H1 (cell line): ENCODE data around the gene ERC1. TPM values are rescaled to one million over a fixed set of nuclear protein-coding genes. Genes with fewer than 3 reads are reported as not detected.

Experiments used
- CTCF ChIA-PET: fragments of 300-600 bp; sonication (Branson Sonifier 250); formaldehyde crosslinking; loops from one replicate; lab custom pipeline; 2021; ENCODE audit not compliant: partially characterized antibody; lab: Charles Lee
- POLR2A ChIA-PET: fragments of 300-600 bp; sonication (Branson Sonifier 250); formaldehyde crosslinking; loops from one replicate; lab custom pipeline; 2021; ENCODE audit warnings: inconsistent platforms; ENCODE audit not compliant: partially characterized antibody; lab: Charles Lee
- DNase-seq, 2 experiments: peaks; one replicate each; pipeline versions ENCODE4 v3.0.0 to v3.0.0-alpha.2; 2010 to 2022; ENCODE audit warnings: low spot score in 2 of 2, low read depth in 1 of 2, mixed read lengths in 1 of 2
- FAIRE-seq: peaks from 2 replicates; lab custom pipeline; 2011; peaks lifted over from hg19 to GRCh38; lab: Jason Lieb, UNC
- H2AFZ ChIP-seq: 2 replicates; pipeline ENCODE4 v1.8.1; 2012; ENCODE audit warnings: low read length, inconsistent platforms
- H2AK5ac ChIP-seq: 2 replicates; pipeline ENCODE4 v1.6.1; 2013; ENCODE audit warnings: low read depth, low read length
- H2BK120ac ChIP-seq: replicated peaks from 2 replicates; pipeline ENCODE3; 2013; ENCODE audit warnings: low read depth, low read length, inconsistent platforms
- H2BK12ac ChIP-seq: 2 replicates; pipeline ENCODE4 v1.6.1; 2013; ENCODE audit warnings: low read depth, low read length
- H2BK15ac ChIP-seq: 2 replicates; pipeline ENCODE4 v1.6.1; 2013; ENCODE audit warnings: low read length
- H2BK20ac ChIP-seq: 2 replicates; pipeline ENCODE4 v1.6.1; 2013; ENCODE audit warnings: low read length
- H2BK5ac ChIP-seq: 2 replicates; pipeline ENCODE4 v1.6.1; 2013; ENCODE audit warnings: low read depth, low read length
- H3K14ac ChIP-seq: 2 replicates; pipeline ENCODE4 v1.6.1; 2013; ENCODE audit warnings: inconsistent platforms; ENCODE audit not compliant: insufficient read length
- H3K18ac ChIP-seq: 2 replicates; pipeline ENCODE4 v1.6.1; 2013; ENCODE audit warnings: low read length; ENCODE audit errors: extremely low read depth
- H3K23ac ChIP-seq: 2 replicates; pipeline ENCODE4 v1.6.1; 2013; ENCODE audit warnings: inconsistent platforms; ENCODE audit not compliant: insufficient read length
- H3K23me2 ChIP-seq: 2 replicates; pipeline ENCODE4 v1.6.1; 2013; ENCODE audit warnings: low read depth, low read length
- H3K27ac ChIP-seq: 2 replicates; pipeline ENCODE4 v1.6.1; 2011; ENCODE audit warnings: low read depth, low read length, inconsistent platforms
- H3K27me3 ChIP-seq, 4 experiments: replicated peaks in 1 of 4; 1 replicate in 1 of 4; 2 replicates in 3 of 4; pipeline versions ENCODE4 v1.6.1 to v1.8.1; 2011 to 2013; ENCODE audit warnings: low read length in 3 of 4, mild to moderate bottlenecking in 3 of 4, inconsistent platforms in 2 of 4, mixed read lengths in 2 of 4, moderate library complexity in 1 of 4; ENCODE audit not compliant: control insufficient read depth in 3 of 4, insufficient read depth in 3 of 4; ENCODE audit errors: extremely low read depth in 1 of 4
- H3K36me3 ChIP-seq, 4 experiments: 2 replicates each; pipeline versions ENCODE4 v1.6.1 to v1.8.1; 2011 to 2013; ENCODE audit warnings: mild to moderate bottlenecking in 4 of 4, low read length in 3 of 4, moderate library complexity in 2 of 4, control low read depth in 1 of 4, inconsistent platforms in 1 of 4; ENCODE audit not compliant: insufficient read depth in 4 of 4, control insufficient read depth in 2 of 4
- H3K4ac ChIP-seq: replicated peaks from 2 replicates; pipeline ENCODE3; 2013; ENCODE audit warnings: low read length, low read depth, mixed read lengths, inconsistent platforms; ENCODE audit not compliant: insufficient read length
- H3K4me1 ChIP-seq, 4 experiments: replicated peaks in 1 of 4; 1 replicate in 1 of 4; 2 replicates in 3 of 4; pipeline versions ENCODE4 v1.6.1 to v1.8.1; 2011 to 2013; ENCODE audit warnings: low read length in 3 of 4, inconsistent platforms in 2 of 4, mixed read lengths in 1 of 4; ENCODE audit not compliant: insufficient read depth in 4 of 4, control insufficient read depth in 3 of 4
- H3K4me2 ChIP-seq, 2 experiments: 2 replicates each; pipeline versions ENCODE4 v1.6.1 to v1.8.1; 2011 to 2013; ENCODE audit warnings: low read depth in 2 of 2, low read length in 2 of 2, control low read depth in 1 of 2, inconsistent platforms in 1 of 2, mild to moderate bottlenecking in 1 of 2; ENCODE audit not compliant: insufficient read depth in 1 of 2
- H3K4me3 ChIP-seq, 4 experiments: fragments of 200-600, 300-600 bp in 1 of 4; sonication (generic), shearing (Covaris generic), sonication (Bioruptor Twin) in 1 of 4; 2 replicates each; pipeline versions ENCODE4 v1.5.1 to v1.8.1; 2011 to 2016; ENCODE audit warnings: low read length in 4 of 4, low read depth in 3 of 4, control low read depth in 2 of 4, inconsistent platforms in 2 of 4, mild to moderate bottlenecking in 2 of 4, mixed read lengths in 1 of 4, moderate library complexity in 1 of 4; ENCODE audit not compliant: insufficient read depth in 2 of 4; ENCODE audit errors: extremely low read depth in 1 of 4
- H3K56ac ChIP-seq: replicated peaks from 2 replicates; pipeline ENCODE3; 2013; ENCODE audit warnings: low read depth, mild to moderate bottlenecking, mixed read lengths, low read length, inconsistent platforms; ENCODE audit not compliant: insufficient read length
- H3K79me1 ChIP-seq: 2 replicates; pipeline ENCODE4 v1.6.1; 2013; ENCODE audit warnings: low read depth, low read length, control low read depth
- H3K79me2 ChIP-seq, 2 experiments: 2 replicates each; pipeline versions ENCODE4 v1.6.1 to v1.8.1; 2012 to 2013; ENCODE audit warnings: low read length in 2 of 2, mild to moderate bottlenecking in 2 of 2, inconsistent platforms in 1 of 2; ENCODE audit not compliant: insufficient read depth in 2 of 2, control insufficient read depth in 1 of 2
- H3K9ac ChIP-seq, 4 experiments: replicated peaks in 1 of 4; 1 replicate in 1 of 4; 2 replicates in 3 of 4; pipeline versions ENCODE4 v1.6.1 to v1.8.1; 2011 to 2013; ENCODE audit warnings: low read depth in 3 of 4, low read length in 3 of 4, control low read depth in 2 of 4, mild to moderate bottlenecking in 2 of 4, moderate library complexity in 2 of 4, inconsistent platforms in 1 of 4; ENCODE audit errors: extremely low read depth in 1 of 4
- H3K9me3 ChIP-seq, 2 experiments: 2 replicates each; pipeline versions ENCODE4 v1.6.1 to v1.8.1; 2012 to 2013; ENCODE audit warnings: mild to moderate bottlenecking in 2 of 2, moderate library complexity in 2 of 2, control low read depth in 1 of 2, inconsistent platforms in 1 of 2, low read depth in 1 of 2, low read length in 1 of 2, mixed read lengths in 1 of 2; ENCODE audit not compliant: insufficient read depth in 2 of 2
- H4K20me1 ChIP-seq, 2 experiments: replicated peaks in 1 of 2; 2 replicates each; pipeline versions ENCODE3 to v1.8.1; 2011 to 2013; ENCODE audit warnings: inconsistent platforms in 2 of 2, low read length in 2 of 2, mild to moderate bottlenecking in 1 of 2; ENCODE audit not compliant: insufficient read depth in 2 of 2, control insufficient read depth in 1 of 2
- H4K5ac ChIP-seq: 2 replicates; pipeline ENCODE4 v1.6.1; 2013; ENCODE audit warnings: low read length, low read depth, mixed read lengths, inconsistent platforms; ENCODE audit not compliant: insufficient read length
- H4K8ac ChIP-seq: 2 replicates; pipeline ENCODE4 v1.8.0; 2013; ENCODE audit warnings: mild to moderate bottlenecking, moderate library complexity, low read length, inconsistent platforms; ENCODE audit not compliant: insufficient read depth; ENCODE audit errors: extremely low read depth
- H4K91ac ChIP-seq: replicated peaks from 2 replicates; pipeline ENCODE3; 2013; ENCODE audit warnings: low read length, mixed read lengths, inconsistent platforms; ENCODE audit not compliant: insufficient read length
- BCL11A ChIP-seq, 2 experiments: IDR thresholded peaks; one replicate each; pipeline ENCODE4 v1.6.1; 2011; ENCODE audit warnings: low read depth in 2 of 2, low read length in 2 of 2, mild to moderate bottlenecking in 2 of 2
- CEBPB ChIP-seq: IDR thresholded peaks from 2 replicates; pipeline ENCODE4 v1.6.1; 2012; ENCODE audit warnings: low read depth, low read length
- CREB1 ChIP-seq: IDR thresholded peaks from 2 replicates; pipeline ENCODE4 v1.6.1; 2012; ENCODE audit warnings: inconsistent platforms
- FOSL1 ChIP-seq: IDR thresholded peaks from 2 replicates; pipeline ENCODE4 v1.6.1; 2011; ENCODE audit warnings: mild to moderate bottlenecking, low read depth, low read length, moderate library complexity; ENCODE audit not compliant: insufficient read depth
- GTF2F1 ChIP-seq: IDR thresholded peaks from 2 replicates; pipeline ENCODE4 v1.6.1; 2012; ENCODE audit warnings: low read depth, low read length, improper control_type of control experiment, borderline replicate concordance
- HDAC6 ChIP-seq: IDR thresholded peaks from one replicate; pipeline ENCODE4 v1.7.1; 2012; ENCODE audit warnings: low read depth, mild to moderate bottlenecking, inconsistent platforms, low read length, moderate library complexity
- KDM5A ChIP-seq: fragments of 200-600 bp; IDR thresholded peaks from 2 replicates; pipeline ENCODE4 v1.7.1; 2012; ENCODE audit warnings: mild to moderate bottlenecking, low read length, inconsistent platforms, mixed read lengths
- POLR2AphosphoS5 ChIP-seq: IDR thresholded peaks from 2 replicates; pipeline ENCODE4 v1.6.1; 2011; ENCODE audit warnings: low read depth, low read length
- SIRT6 ChIP-seq: IDR thresholded peaks from one replicate; pipeline ENCODE4 v1.7.1; 2012; ENCODE audit warnings: low read length, inconsistent platforms
- SUZ12 ChIP-seq: fragments of 200-600 bp; sonication (generic); IDR thresholded peaks from 2 replicates; pipeline ENCODE4 v1.6.1; 2012; ENCODE audit warnings: mild to moderate bottlenecking, inconsistent platforms, low read length, moderate library complexity, mixed read lengths
- TCF12 ChIP-seq: IDR thresholded peaks from 2 replicates; pipeline ENCODE4 v1.6.1; 2011; ENCODE audit warnings: low read depth, mild to moderate bottlenecking, low read length
- WGBS, 2 experiments: shearing (Covaris generic) in 1 of 2; methylation state at CpG; one replicate each; pipeline versions ENCODE4 v1.1.6 to v1.1.7; 2013 to 2015; ENCODE audit warnings: low lambda C conversion rate in 2 of 2, mixed read lengths in 2 of 2, inconsistent platforms in 1 of 2, low coverage in 1 of 2, missing lambda C conversion rate in 1 of 2; ENCODE audit not compliant: insufficient replicate concordance in 2 of 2, insufficient coverage in 1 of 2, insufficient read length in 1 of 2; ENCODE audit errors: extremely low coverage in 1 of 2, missing lambda C conversion rate in 1 of 2; 5-methylcytosine and 5-hydroxymethylcytosine counted together
- polyA plus RNA-seq, 7 experiments: library from polyadenylated mRNA; depleted of rRNA in 3 of 7; stranded (reverse) in 5 of 7; unstranded in 2 of 7; fragments of >200 nt in 5 of 7; fragments of 200-250 nt in 2 of 7; gene quantifications; 1 replicate in 5 of 7; 2 replicates in 1 of 7; 4 replicates in 1 of 7; pipeline versions ENCODE4 v1.2.1 to v1.2.3, GENCODE V29; 2011 to 2013; ENCODE audit warnings: missing spikeins in 2 of 7, mixed read lengths in 2 of 7
- total RNA-seq: library from RNA; stranded (reverse); fragmentation: NEBNext Ultra II Directional; extraction: Animal tissue kit (Norgen Biotek cat#: 25700); gene quantifications from 2 replicates; pipeline ENCODE4 v1.2.1, GENCODE V29; 2021
- TF ChIP-seq, protein P1 (sequence below): IDR thresholded peaks from 2 replicates; pipeline ENCODE4 v1.6.1; 2011; ENCODE audit warnings: low read depth, mild to moderate bottlenecking, low read length; ENCODE audit not compliant: insufficient read depth
- TF ChIP-seq, protein P2 (sequence below), 3 experiments: IDR thresholded peaks; 1 replicate in 2 of 3; 2 replicates in 1 of 3; pipeline versions ENCODE4 v1.5.1 to v1.6.1; 2011; ENCODE audit warnings: low read length in 3 of 3, mild to moderate bottlenecking in 3 of 3, inconsistent platforms in 2 of 3, low read depth in 1 of 3, moderate library complexity in 1 of 3; ENCODE audit not compliant: insufficient read depth in 1 of 3; ENCODE audit errors: control extremely low read depth in 1 of 3

Gene ERC1
- total and polyA plus RNA-seq, 2 of the 8 experiments (the other 6 are each of a cell fraction or from before 2014, with no cell fraction given), result 7.8 to 45.7 TPM

DNA sequence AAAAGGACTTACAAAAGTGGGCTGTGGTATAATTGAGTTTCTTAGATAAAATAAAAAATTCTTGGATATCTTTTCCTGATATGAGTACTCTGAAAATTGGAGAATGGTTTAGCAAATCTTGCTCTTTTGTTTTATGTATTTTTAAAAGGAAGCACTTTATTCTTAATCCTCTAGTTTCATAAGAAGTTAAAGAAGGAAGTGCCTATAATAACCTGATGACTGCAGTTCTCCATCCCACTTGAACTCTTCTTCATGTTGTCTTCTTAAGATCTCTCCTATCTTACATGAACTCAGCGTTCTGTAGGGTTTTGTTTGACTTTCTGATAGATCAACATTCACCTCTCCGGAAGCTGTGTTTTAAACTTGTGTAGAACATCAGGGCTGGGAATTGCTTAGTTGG lies 271.0 kb downstream of the ERC1 start:
- no peak overlapping the region for H4K91ac ChIP-seq
- TF ChIP-seq, protein P1, sequence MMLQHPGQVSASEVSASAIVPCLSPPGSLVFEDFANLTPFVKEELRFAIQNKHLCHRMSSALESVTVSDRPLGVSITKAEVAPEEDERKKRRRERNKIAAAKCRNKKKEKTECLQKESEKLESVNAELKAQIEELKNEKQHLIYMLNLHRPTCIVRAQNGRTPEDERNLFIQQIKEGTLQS, result no peak
- TF ChIP-seq FOSL1, result no peak
- TF ChIP-seq GTF2F1, result no peak
- TF ChIP-seq, protein P2, sequence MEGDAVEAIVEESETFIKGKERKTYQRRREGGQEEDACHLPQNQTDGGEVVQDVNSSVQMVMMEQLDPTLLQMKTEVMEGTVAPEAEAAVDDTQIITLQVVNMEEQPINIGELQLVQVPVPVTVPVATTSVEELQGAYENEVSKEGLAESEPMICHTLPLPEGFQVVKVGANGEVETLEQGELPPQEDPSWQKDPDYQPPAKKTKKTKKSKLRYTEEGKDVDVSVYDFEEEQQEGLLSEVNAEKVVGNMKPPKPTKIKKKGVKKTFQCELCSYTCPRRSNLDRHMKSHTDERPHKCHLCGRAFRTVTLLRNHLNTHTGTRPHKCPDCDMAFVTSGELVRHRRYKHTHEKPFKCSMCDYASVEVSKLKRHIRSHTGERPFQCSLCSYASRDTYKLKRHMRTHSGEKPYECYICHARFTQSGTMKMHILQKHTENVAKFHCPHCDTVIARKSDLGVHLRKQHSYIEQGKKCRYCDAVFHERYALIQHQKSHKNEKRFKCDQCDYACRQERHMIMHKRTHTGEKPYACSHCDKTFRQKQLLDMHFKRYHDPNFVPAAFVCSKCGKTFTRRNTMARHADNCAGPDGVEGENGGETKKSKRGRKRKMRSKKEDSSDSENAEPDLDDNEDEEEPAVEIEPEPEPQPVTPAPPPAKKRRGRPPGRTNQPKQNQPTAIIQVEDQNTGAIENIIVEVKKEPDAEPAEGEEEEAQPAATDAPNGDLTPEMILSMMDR (IDR thresholded peaks at IDR 0.05; ENCODE audit: control extremely low read depth in 1 of 3, insufficient read depth in 1 of 3, low read depth in 1 of 3, low read length in 3 of 3), result no peak
- TF ChIP-seq POLR2AphosphoS5, result no peak
- no peak for TF ChIP-seq HDAC6
- TF ChIP-seq SUZ12, result no peak
- TF ChIP-seq KDM5A, result no peak
- TF ChIP-seq TCF12, result no peak
- no peak for TF ChIP-seq SIRT6
- no peak for TF ChIP-seq CEBPB
- TF ChIP-seq CREB1, result no peak
- TF ChIP-seq BCL11A (IDR thresholded peaks at IDR 0.05; ENCODE audit: low read depth in 2 of 2, low read length in 2 of 2), result no peak
- H3K18ac ChIP-seq, result no peak overlapping the region
- no peak overlapping the region for H2BK120ac ChIP-seq
- no peak overlapping the region for H3K23ac ChIP-seq
- H3K4me3 ChIP-seq, result no peak overlapping the region
- WGBS, 2 experiments, result 100% methylated on average over 2 of the region's 2 CpGs; no CpG with 5 or more reads in 1 of the 2 experiments
- H4K20me1 ChIP-seq, result no peaks in the 10 kb centered on the region
- no peak overlapping the region for H2AK5ac ChIP-seq
- CTCF ChIA-PET, result no interaction called here
- H3K79me1 ChIP-seq, result no peaks in the 10 kb centered on the region
- H3K9ac ChIP-seq, result no peak overlapping the region
- no peak overlapping the region for H3K27ac ChIP-seq
- H3K79me2 ChIP-seq, result no peaks in the 10 kb centered on the region
- H2BK5ac ChIP-seq, result no peak overlapping the region
- H4K8ac ChIP-seq, result no peak overlapping the region
- POLR2A ChIA-PET, result no interaction called here
- no peaks in the 10 kb centered on the region for H3K23me2 ChIP-seq
- H3K56ac ChIP-seq, result no peak overlapping the region
- no peak for DNase-seq
- H2AFZ ChIP-seq, result no peak overlapping the region
- no peak overlapping the region for H2BK20ac ChIP-seq
- H2BK12ac ChIP-seq, result no peak overlapping the region
- no peaks in the 10 kb centered on the region for H3K9me3 ChIP-seq
- FAIRE-seq, result no peak
- no peaks in the 10 kb centered on the region for H3K36me3 ChIP-seq
- H3K4me1 ChIP-seq, result no peaks in the 10 kb centered on the region
- H3K4me2 ChIP-seq, result no peak overlapping the region
- H3K4ac ChIP-seq, result no peak overlapping the region
- H4K5ac ChIP-seq, result no peak overlapping the region
- H2BK15ac ChIP-seq, result no peak overlapping the region
- H3K27me3 ChIP-seq, result no peaks in the 10 kb centered on the region
- H3K14ac ChIP-seq, result no peak overlapping the region
